DMS153 treated with DMSO at 0.1 percent for 48 hours (cell line): ENCODE results near the gene TSSC4.

Experiments
- DNase-seq: peaks from one replicate; lab custom pipeline; 2025; ENCODE audit not compliant: unreplicated experiment; lab: John Stamatoyannopoulos, UW

The TSSC4 gene

GRCh38 chr11:2446590-2447252, 46.2 kb downstream of the TSSC4 start:
- DNase-seq, result no peak

- no peak for DNase-seq
Observed at GRCh38 chr11:2447253-2447950, 46.9 kb downstream of the TSSC4 start.

- no peak for DNase-seq
Observed at GRCh38 chr11:2447951-2448650, 47.6 kb downstream of the TSSC4 start.

GRCh38 chr11:2448661-2449547, 48.4 kb downstream of the TSSC4 start:
- no peak for DNase-seq

- DNase-seq, result no peak
Observed at GRCh38 chr11:2449548-2450320, 49.2 kb downstream of the TSSC4 start.

DNA sequence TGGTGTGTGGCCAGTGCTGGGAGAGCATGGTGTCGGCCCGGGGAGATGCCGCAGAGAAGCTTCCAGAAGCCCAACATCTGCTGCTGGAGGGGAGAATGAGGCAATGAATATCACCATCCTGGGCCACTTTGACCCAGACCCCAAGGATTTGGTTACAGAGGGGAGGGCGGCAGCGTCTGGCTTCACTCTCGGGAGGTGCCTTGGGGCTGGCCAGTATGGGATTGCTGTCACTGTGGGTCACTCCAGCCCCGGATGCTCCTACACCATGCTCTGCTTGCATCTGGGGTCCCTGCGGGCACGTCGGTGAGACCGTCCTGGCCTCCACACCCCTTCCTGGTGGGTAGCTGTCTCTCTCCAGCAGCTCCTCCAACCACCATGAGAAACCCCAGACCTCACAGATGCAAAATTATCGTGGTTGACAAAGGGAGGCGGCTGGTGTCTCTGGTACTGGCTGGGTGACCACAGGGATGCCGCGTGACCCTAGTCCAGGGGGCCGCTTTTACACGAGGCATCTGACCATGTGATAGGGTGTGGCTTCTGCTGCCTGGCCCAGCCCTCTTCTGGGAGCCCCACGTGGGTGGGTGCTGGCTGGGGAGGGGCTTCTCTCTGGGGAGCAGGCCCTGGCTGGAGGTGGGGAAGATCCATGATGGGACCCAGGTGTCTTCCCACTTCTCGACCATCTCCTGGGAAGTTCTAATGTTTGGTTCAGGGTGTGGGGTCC, 49.9 kb downstream of the TSSC4 start:
- DNase-seq, result no peak

DNA sequence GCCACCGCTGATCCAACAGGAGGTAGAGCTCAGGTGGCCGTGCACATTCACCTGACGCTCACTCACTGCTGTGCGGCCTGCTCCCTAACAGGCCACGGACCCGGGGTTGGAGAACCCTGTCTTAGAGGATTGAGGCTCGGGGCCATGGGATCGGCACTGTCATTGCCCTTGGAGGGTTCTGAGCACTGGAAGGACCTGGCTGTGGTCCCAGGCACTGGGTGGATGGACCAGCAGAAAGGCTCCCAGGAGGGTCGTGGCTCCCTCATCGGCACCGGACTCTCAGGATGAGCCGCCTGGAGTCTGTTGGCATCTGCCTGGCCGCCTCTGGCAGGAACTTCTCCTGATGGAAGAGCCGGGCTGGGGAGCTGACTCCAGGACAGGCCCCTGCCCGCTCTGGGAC, 50.8 kb downstream of the TSSC4 start:
- no peak for DNase-seq

GRCh38 chr11:2451916-2452315, 51.4 kb downstream of the TSSC4 start:
- no peak for DNase-seq

DNA sequence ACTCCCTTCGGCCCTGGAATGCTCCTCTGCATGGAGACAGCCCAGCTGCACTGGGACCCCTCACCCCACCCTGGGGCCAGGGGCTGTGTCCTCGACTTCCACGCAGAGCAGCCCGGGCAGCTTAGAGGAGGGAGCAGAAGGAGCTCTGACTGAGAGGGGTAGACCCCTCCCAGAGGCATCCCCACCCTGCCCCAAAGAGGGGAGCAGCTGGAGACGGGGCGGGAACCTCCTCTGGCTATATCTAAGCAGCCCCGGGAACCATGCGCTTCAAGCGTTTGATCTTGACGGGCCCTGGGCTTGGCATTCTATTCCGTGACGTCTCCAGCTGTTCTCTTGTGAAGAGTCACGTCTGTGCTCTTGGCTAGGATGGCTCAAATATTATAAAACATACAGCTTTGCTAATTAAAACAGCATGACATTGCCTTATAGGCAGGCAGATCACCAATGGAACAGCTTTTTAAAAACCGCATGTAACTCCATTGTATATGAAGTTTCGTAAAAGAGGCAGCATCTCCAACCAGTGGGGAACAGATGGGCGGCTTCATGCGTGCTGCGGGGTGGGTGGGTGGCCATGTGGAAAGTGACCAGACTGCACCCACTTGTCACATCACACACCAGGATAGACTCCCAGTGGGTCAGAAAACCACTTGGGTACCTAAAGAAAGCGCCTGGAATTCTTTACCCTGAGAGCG, 51.9 kb downstream of the TSSC4 start:
- no peak for DNase-seq

GRCh38 chr11:2453436-2453835, 52.9 kb downstream of the TSSC4 start:
- no peak for DNase-seq
